Spleen (tissue), 7 donors: Measurements from ENCODE around the gene PRDX5.

ENCODE experiments used
- CTCF ChIP-seq, 11 experiments: fragments of 200-600 bp in 7 of 11; fragments of 450-650 bp in 4 of 11; sonication (generic) in 4 of 11; IDR thresholded peaks in 8 of 11; conservative IDR thresholded peaks in 3 of 11; 1 replicate in 7 of 11; 2 replicates in 4 of 11; pipeline versions ENCODE4 v1.4.0 to v1.8.0; 2016 to 2021; ENCODE audit warnings: antibody characterized with exemption in 11 of 11, inconsistent platforms in 4 of 11, mild to moderate bottlenecking in 1 of 11
- POLR2A ChIP-seq, 3 donors: fragments of 450-650 bp; IDR thresholded peaks; one replicate each; pipeline ENCODE4 v1.5.1; 2017; ENCODE audit warnings: antibody characterized with exemption in 3 of 3, mild to moderate bottlenecking in 1 of 3
- POLR2AphosphoS5 ChIP-seq, 3 donors: sonication (generic); formaldehyde crosslinking; IDR thresholded peaks; one replicate each; pipeline ENCODE4 v1.5.1; 2017; ENCODE audit warnings: antibody characterized with exemption in 3 of 3
- donor health status: DM: no; HTN: no; CAD: no; lungs with moderate emphysema.
- donor health status: DM: no; HTN: no; CAD: no.
- donor health status: DM: no; HTN: no; CAD: no.

GRCh38 chr11:64322925-64323260 lies 5.0 kb downstream of the PRDX5 start:
- no peak for TF ChIP-seq CTCF (IDR thresholded peaks at IDR 0.05 in 8 of 11, conservative IDR thresholded peaks at IDR 0.05 in 3 of 11)
- no peak for TF ChIP-seq POLR2A (IDR thresholded peaks at IDR 0.05)
- TF ChIP-seq POLR2AphosphoS5 (IDR thresholded peaks at IDR 0.05): peak in 2 of 3 donors; percentile 17 to 32
